HCEC 1CT (cell line): ENCODE measurements around the gene ENKUR.

ENCODE experiments used
- DNase-seq: peaks from one replicate; pipeline ENCODE4 v3.0.0-alpha.2; 2017

ENKUR gene

DNA sequence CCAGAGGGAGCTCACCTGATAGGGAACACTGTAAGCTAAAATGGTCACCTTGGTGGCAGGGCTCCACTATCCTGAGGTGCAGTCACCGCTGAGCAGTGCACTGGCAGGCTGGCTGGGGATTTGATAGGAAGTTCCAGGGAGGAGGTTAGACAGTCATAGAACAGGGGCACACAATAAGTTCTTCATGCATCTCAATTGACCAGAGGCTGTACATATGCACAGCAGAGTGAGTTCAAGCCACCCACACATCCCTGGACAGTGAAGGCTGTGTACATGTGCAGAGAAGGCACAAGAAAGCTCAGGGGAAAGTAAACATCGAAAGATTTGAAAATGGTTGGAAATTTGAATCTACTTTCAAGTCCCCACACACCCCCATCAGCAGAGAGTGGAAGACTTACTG lies 77.4 kb downstream of the ENKUR start:
- DNase-seq = no peak

- no peak for DNase-seq
These were observed 77.9 kb downstream of the ENKUR start for GRCh38 chr10:24938076-24938475.

DNA sequence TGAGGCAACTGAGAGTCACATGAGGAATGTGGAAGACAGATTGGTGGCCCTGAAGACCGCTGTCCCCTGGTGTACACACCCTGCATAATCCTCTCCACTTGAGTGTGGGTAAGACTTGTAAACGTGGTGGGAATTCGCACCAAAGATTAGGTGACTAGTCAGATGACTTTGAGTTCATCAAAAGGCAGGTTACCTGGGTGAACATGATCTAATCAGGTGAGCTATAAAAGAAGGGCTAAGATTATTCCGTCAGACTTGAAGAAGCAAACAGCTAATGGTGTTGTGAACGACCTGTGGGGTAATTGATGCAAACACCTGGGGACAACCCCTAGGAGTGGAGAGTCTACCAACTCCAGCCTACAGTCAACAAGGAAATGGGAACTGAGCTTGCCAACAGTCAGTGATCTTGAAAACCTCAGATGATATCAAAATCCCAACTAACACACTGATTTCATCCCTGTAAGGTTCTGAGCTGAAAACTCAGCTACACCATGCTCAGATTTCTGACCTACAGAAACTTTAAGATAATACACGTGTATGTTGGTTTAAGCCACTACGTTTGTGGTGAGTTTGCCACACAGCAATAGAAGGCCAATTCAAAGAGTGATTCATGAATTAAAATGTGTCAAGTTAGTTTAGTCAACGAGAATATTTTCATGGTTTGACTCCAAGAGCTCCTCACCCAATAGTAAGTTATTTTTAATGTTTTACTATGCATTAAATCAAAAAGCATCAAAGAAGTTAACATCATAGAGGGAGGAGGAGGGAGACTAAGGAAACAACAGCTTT lies 80.3 kb downstream of the ENKUR start:
- no peak for DNase-seq
